Erythroblast (primary cell): ENCODE measurements around the gene HSFX1.

ENCODE experiments used
- GATA1 ChIP-seq: IDR thresholded peaks from 2 replicates; pipeline ENCODE4 v1.6.1; 2011; ENCODE audit warnings: low read depth, mild to moderate bottlenecking, control low read depth, low read length, moderate library complexity
- POLR2A ChIP-seq: IDR thresholded peaks from 2 replicates; pipeline ENCODE4 v1.6.1; 2011; ENCODE audit warnings: mild to moderate bottlenecking, low read length

DNA sequence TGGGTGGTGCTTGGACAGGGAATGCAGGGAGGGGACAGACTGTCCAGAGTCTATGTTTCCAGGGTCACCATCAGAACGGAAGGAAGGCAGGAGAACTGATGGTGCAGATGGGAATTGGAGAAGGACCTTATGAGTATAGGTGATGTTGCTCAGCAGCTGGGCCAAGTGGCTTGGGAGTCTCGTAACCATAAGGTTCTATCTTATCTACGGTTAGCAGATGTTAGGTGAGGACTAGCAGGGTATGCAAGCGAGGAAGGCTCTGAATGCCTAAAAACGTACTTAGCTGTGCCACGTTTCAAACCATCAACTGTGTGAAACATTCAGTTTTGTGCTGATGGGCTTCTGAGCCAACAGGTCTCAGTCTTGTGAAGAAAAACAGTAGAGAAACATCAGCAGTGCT is 30.2 kb downstream of the HSFX1 start:
- TF ChIP-seq POLR2A (no peak), GATA1 (no peak)
